Psoas muscle (tissue), 8 donors: ENCODE results near the gene CELF2. TPM values are rescaled to one million over a fixed set of nuclear protein-coding genes. Genes with fewer than 3 reads are reported as not detected.
"Not testable (repeated sequence)": the region's sequence is repeated elsewhere in the genome, so short reads cannot be mapped to it uniquely, and the experiment has no call there.

Experiments
- ATAC-seq, 4 donors: fragments of 200-7000 bp; cut with Tn5 transposase; one replicate each; pipeline ENCODE4 v1.9.1; 2020; ENCODE audit warnings: moderate library complexity in 3 of 4, mild to moderate bottlenecking in 2 of 4
- DNase-seq, 2 donors: peaks; one replicate each; pipeline ENCODE4 v3.0.0-alpha.2; 2020
- H3K27ac ChIP-seq: fragments of 200-600 bp; one replicate; pipeline ENCODE4 v1.8.0; 2022
- H3K27me3 ChIP-seq, 3 donors: fragments of 200-600 bp in 1 of 3; one replicate each; pipeline versions ENCODE4 v1.6.1 to v1.8.0; 2013 to 2022; ENCODE audit warnings: low read length in 2 of 3, mild to moderate bottlenecking in 2 of 3, moderate library complexity in 1 of 3; ENCODE audit not compliant: insufficient read depth in 3 of 3
- H3K36me3 ChIP-seq, 2 donors: fragments of 200-600 bp in 1 of 2; one replicate each; pipeline versions ENCODE4 v1.6.1 to v1.8.0; 2013 to 2022; ENCODE audit warnings: low read depth in 1 of 2, mild to moderate bottlenecking in 1 of 2, moderate library complexity in 1 of 2; ENCODE audit not compliant: insufficient read depth in 1 of 2
- H3K4me1 ChIP-seq: fragments of 200-600 bp; one replicate; pipeline ENCODE4 v1.8.0; 2022
- H3K4me3 ChIP-seq: fragments of 200-600 bp; one replicate; pipeline ENCODE4 v1.8.0; 2022; ENCODE audit warnings: mild to moderate bottlenecking
- H3K9me3 ChIP-seq: fragments of 200-600 bp; one replicate; pipeline ENCODE4 v1.8.0; 2022
- CTCF ChIP-seq: fragments of 200-600 bp; IDR thresholded peaks from one replicate; pipeline ENCODE4 v1.8.0; 2022; ENCODE audit warnings: antibody characterized with exemption
- WGBS, 3 donors: extraction: QIAGEN DNeasy Blood & Tissue Kit; methylation state at CpG; one replicate each; pipeline versions ENCODE4 v1.1.6 to v1.1.7; 2013; 5-methylcytosine and 5-hydroxymethylcytosine counted together
- intact Hi-C, 2 donors: fragments of 100-400 bp; cut with DNase I; formaldehyde crosslinking; loops; one replicate each; pipeline versions ENCODE4 v1.11.0 to v1.14.2; 2022
- polyA plus RNA-seq, 3 donors: library from polyadenylated mRNA; stranded (reverse); fragments of 200-250 nt; gene quantifications; one replicate each; pipeline ENCODE4 v1.2.3, GENCODE V29; 2013
- total RNA-seq, 4 donors: library from RNA; stranded (reverse); fragmentation: NEBNext Ultra II Directional in 2 of 4; extraction: Animal tissue kit (Norgen Biotek cat#: 25700) in 2 of 4; gene quantifications; one replicate each; pipeline versions ENCODE4 v1.2.1 to v1.2.4, GENCODE V29; 2021 to 2023
- donor health status: healthy with polysubstance abuse.
- donor health status: DM: no; HTN: no; CAD: no; lungs with moderate emphysema.
- donor health status: Bipolar disorder and iron deficiency.
- donor health status: healthy.
- donor health status: DM: yes; HTN: yes; CAD: no.
- donor health status: DM: no; HTN: no; CAD: no.
- donor health status: DM: no; HTN: no; CAD: no.
- donor health status: DM: yes; HTN: yes; CAD: no.

CELF2 gene
- total and polyA plus RNA-seq, 7 donors, result 9.8 to 47.8 (median 29.0) TPM

GRCh38 chr10:11341283-11341960 is 323.8 kb downstream of the CELF2 start:
- no peak for ATAC-seq

GRCh38 chr10:11344081-11344480 is 326.4 kb downstream of the CELF2 start:
- WGBS, 3 donors, result 95 to 96% (median 95%) methylated on average over 30 of the region's 30 CpGs
- no peak overlapping the region for H3K4me3 ChIP-seq

More at GRCh38 chr10:11341283-11341960, 323.8 kb downstream of the CELF2 start:
- H3K27ac ChIP-seq, result no peak overlapping the region
- DNase-seq, result no peak
- WGBS, 3 donors, result 85 to 89% (median 87%) methylated on average over 5 of the region's 5 CpGs
- H3K36me3 ChIP-seq, result no peaks in the 10 kb centered on the region
- no peaks in the 10 kb centered on the region for H3K9me3 ChIP-seq
- no peaks in the 10 kb centered on the region for H3K4me1 ChIP-seq
- intact Hi-C loops, result no loop called here
- H3K4me3 ChIP-seq, result no peak overlapping the region
- no peaks in the 10 kb centered on the region for H3K27me3 ChIP-seq
- no peak for TF ChIP-seq CTCF

GRCh38 chr10:11344550-11344949 is 326.9 kb downstream of the CELF2 start:
- no peak overlapping the region for H3K4me3 ChIP-seq
- ATAC-seq (no peak), DNase-seq (no peak)
- H3K27me3 ChIP-seq, result no peaks in the 10 kb centered on the region
- no peaks in the 10 kb centered on the region for H3K36me3 ChIP-seq
- H3K27ac ChIP-seq, result no peak overlapping the region
- WGBS, 3 donors, result 86 to 92% (median 90%) methylated on average over 28 of the region's 28 CpGs
- intact Hi-C loops, result no loop called here
- H3K4me1 ChIP-seq, result no peaks in the 10 kb centered on the region
- TF ChIP-seq CTCF, result no peak
- H3K9me3 ChIP-seq, result no peaks in the 10 kb centered on the region

More at GRCh38 chr10:11344081-11344480, 326.4 kb downstream of the CELF2 start:
- Histone ChIP-seq H3K27ac (no peak overlapping the region), H3K27me3 (no peaks in the 10 kb centered on the region), H3K9me3 (no peaks in the 10 kb centered on the region), H3K36me3 (no peaks in the 10 kb centered on the region), H3K4me1 (no peaks in the 10 kb centered on the region)
- no peak for TF ChIP-seq CTCF
- no peak for ATAC-seq
- intact Hi-C loops, result no loop called here
- no peak for DNase-seq

GRCh38 chr10:11345224-11346054 is 327.8 kb downstream of the CELF2 start:
- no peak overlapping the region for H3K4me3 ChIP-seq
- WGBS, 3 donors, result 46 to 64% (median 56%) methylated on average over 10 of the region's 10 CpGs
- H3K27me3 ChIP-seq, result no peaks in the 10 kb centered on the region
- ATAC-seq (no peak), DNase-seq (no peak)
- no peaks in the 10 kb centered on the region for H3K9me3 ChIP-seq
- H3K27ac ChIP-seq, result no peak overlapping the region
- no peaks in the 10 kb centered on the region for H3K4me1 ChIP-seq
- no peaks in the 10 kb centered on the region for H3K36me3 ChIP-seq
- intact Hi-C loops, result no loop called here
- TF ChIP-seq CTCF, result no peak

- H3K27ac ChIP-seq, H3K9me3 ChIP-seq, H3K4me3 ChIP-seq, H3K27me3 ChIP-seq, H3K36me3 ChIP-seq, DNase-seq, H3K4me1 ChIP-seq, intact Hi-C loops, ATAC-seq: not testable (repeated sequence)
- WGBS, 3 donors, result 89 to 91% (median 90%) methylated on average over 5 of the region's 5 CpGs
Measured at GRCh38 chr10:11347580-11347979, 329.9 kb downstream of the CELF2 start.
